ENCODE results near the gene ERCC8.
"Not testable (repeated sequence)": the region's sequence is repeated elsewhere in the genome, so short reads cannot be mapped to it uniquely, and the experiment has no call there.

The ERCC8 gene

GRCh38 chr5:60860572-60860971 lies 84.3 kb downstream of the ERCC8 start:
- not testable (repeated sequence) for H3K36me3 ChIP-seq (ENCODE audit: control insufficient read depth in 1 of 2, insufficient read depth in 2 of 2, low read length in 2 of 2); H3K27ac ChIP-seq (ENCODE audit: low read length); H3K4me3 ChIP-seq (ENCODE audit: low read depth in 1 of 2, low read length in 2 of 2); H3K27me3 ChIP-seq (ENCODE audit: low read depth, low read length); H3K4me1 ChIP-seq (ENCODE audit: control insufficient read depth in 1 of 2, insufficient read depth in 2 of 2, low read length in 2 of 2); H3K9me3 ChIP-seq (ENCODE audit: control insufficient read depth in 1 of 2, low read length in 2 of 2)

GRCh38 chr5:60856066-60856465 lies 88.8 kb downstream of the ERCC8 start:
- Histone ChIP-seq H3K4me3 (ENCODE audit: low read depth in 1 of 2, low read length in 2 of 2) (no peak overlapping the region), H3K27ac (ENCODE audit: low read length) (no peak overlapping the region), H3K4me1 (ENCODE audit: control insufficient read depth in 1 of 2, insufficient read depth in 2 of 2, low read length in 2 of 2) (no peaks in the 10 kb centered on the region), H3K36me3 (ENCODE audit: control insufficient read depth in 1 of 2, insufficient read depth in 2 of 2, low read length in 2 of 2) (no peaks in the 10 kb centered on the region), H3K9me3 (ENCODE audit: control insufficient read depth in 1 of 2, low read length in 2 of 2) (no peaks in the 10 kb centered on the region), H3K27me3 (ENCODE audit: low read depth, low read length) (no peaks in the 10 kb centered on the region)

GRCh38 chr5:60852940-60853339 lies 91.9 kb downstream of the ERCC8 start:
- Histone ChIP-seq H3K27me3 (ENCODE audit: low read depth, low read length) (no peaks in the 10 kb centered on the region), H3K27ac (ENCODE audit: low read length) (no peak overlapping the region), H3K4me3 (ENCODE audit: low read depth in 1 of 2, low read length in 2 of 2) (no peak overlapping the region), H3K36me3 (ENCODE audit: control insufficient read depth in 1 of 2, insufficient read depth in 2 of 2, low read length in 2 of 2) (no peaks in the 10 kb centered on the region), H3K9me3 (ENCODE audit: control insufficient read depth in 1 of 2, low read length in 2 of 2) (no peaks in the 10 kb centered on the region), H3K4me1 (ENCODE audit: control insufficient read depth in 1 of 2, insufficient read depth in 2 of 2, low read length in 2 of 2) (no peaks in the 10 kb centered on the region)

DNA sequence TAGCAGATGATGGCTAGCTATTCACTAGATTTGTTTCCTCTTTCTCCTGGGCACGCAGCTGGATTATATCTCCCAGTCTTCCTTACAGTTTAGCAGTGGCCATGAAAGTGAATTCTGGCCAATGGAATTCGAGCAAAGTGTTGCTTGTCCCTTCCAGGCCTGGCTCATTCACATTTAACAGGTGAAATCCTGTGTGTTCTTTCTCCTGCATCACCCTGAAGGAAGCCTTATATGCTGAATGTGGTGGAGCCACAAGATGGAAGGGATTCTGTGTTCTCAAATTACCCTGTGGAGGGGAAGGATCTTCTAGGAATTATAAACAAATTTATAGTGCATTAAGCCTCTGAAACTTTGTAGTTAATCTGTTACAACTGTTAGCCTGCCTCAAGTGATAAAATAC lies 92.6 kb downstream of the ERCC8 start:
- Histone ChIP-seq H3K4me3 (ENCODE audit: low read depth in 1 of 2, low read length in 2 of 2) (no peak overlapping the region), H3K27ac (ENCODE audit: low read length) (no peak overlapping the region), H3K36me3 (ENCODE audit: control insufficient read depth in 1 of 2, insufficient read depth in 2 of 2, low read length in 2 of 2) (no peaks in the 10 kb centered on the region), H3K27me3 (ENCODE audit: low read depth, low read length) (no peaks in the 10 kb centered on the region), H3K9me3 (ENCODE audit: control insufficient read depth in 1 of 2, low read length in 2 of 2) (no peaks in the 10 kb centered on the region), H3K4me1 (ENCODE audit: control insufficient read depth in 1 of 2, insufficient read depth in 2 of 2, low read length in 2 of 2) (no peaks in the 10 kb centered on the region)

DNA sequence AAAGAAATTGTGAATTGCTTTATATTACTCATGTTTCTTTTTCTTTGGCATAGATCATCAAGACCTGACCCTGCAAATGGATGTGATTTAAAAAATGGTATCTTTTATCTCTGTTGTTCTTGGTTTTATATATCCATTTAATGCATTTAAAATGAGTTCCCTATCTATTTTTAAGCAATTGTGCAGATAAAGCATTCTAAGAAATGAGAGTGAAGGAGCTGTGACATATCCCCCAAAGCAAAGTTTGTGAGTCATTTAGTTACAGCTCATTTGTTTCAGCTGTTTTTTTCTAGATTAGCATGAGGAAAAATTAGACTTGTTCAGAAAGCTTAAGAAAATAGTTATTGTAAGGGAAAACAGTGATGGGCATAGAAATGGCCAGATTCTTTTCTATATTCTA lies 93.2 kb downstream of the ERCC8 start:
- Histone ChIP-seq H3K4me3 (ENCODE audit: low read depth in 1 of 2, low read length in 2 of 2) (no peak overlapping the region), H3K36me3 (ENCODE audit: control insufficient read depth in 1 of 2, insufficient read depth in 2 of 2, low read length in 2 of 2) (no peaks in the 10 kb centered on the region), H3K27me3 (ENCODE audit: low read depth, low read length) (no peaks in the 10 kb centered on the region), H3K27ac (ENCODE audit: low read length) (no peak overlapping the region), H3K9me3 (ENCODE audit: control insufficient read depth in 1 of 2, low read length in 2 of 2) (no peaks in the 10 kb centered on the region), H3K4me1 (ENCODE audit: control insufficient read depth in 1 of 2, insufficient read depth in 2 of 2, low read length in 2 of 2) (no peaks in the 10 kb centered on the region)

DNA sequence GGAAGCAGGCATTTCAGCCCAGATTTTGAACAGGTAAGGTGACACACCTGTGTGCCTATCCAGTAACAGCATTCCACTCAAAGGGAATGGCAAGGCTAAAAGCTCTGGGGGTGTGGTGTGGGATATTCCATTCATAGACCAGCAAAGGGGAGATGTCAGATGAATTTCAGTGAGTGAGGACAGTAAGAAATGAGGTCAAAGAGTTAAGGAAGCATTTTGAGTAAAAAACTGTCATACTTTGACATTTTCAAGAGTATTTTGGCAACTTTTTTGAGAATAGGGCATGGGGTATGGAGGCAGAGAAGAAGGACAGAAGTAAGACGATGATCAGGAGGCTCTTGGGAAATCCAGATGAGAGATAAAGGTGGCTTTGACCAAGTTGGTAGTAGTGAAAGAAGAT lies 98.6 kb downstream of the ERCC8 start:
- Histone ChIP-seq H3K4me1 (ENCODE audit: control insufficient read depth in 1 of 2, insufficient read depth in 2 of 2, low read length in 2 of 2) (peaks cover 0 to 8% of the 10 kb centered on the region in 2 donors), H3K36me3 (ENCODE audit: control insufficient read depth in 1 of 2, insufficient read depth in 2 of 2, low read length in 2 of 2) (no peaks in the 10 kb centered on the region), H3K4me3 (ENCODE audit: low read depth in 1 of 2, low read length in 2 of 2) (no peak overlapping the region), H3K27ac (ENCODE audit: low read length) (no peak overlapping the region), H3K9me3 (ENCODE audit: control insufficient read depth in 1 of 2, low read length in 2 of 2) (no peaks in the 10 kb centered on the region), H3K27me3 (ENCODE audit: low read depth, low read length) (peaks cover 3% of the 10 kb centered on the region)

GRCh38 chr5:60843936-60844905 lies 100.6 kb downstream of the ERCC8 start, which contains the start of gene ELOVL7:
Gene ELOVL7, minus strand, starts transcription at chr5:60844269. Its CDS starts 56,872 bp downstream, at chr5:60787397.
- peak within 1 kb of the TSS; percentile 52 to 84 for H3K4me3 ChIP-seq (ENCODE audit: low read depth in 1 of 2, low read length in 2 of 2)
- peaks cover 0 to 8% of the 10 kb centered on the region in 2 donors for H3K4me1 ChIP-seq (ENCODE audit: control insufficient read depth in 1 of 2, insufficient read depth in 2 of 2, low read length in 2 of 2)
- H3K9me3 ChIP-seq (ENCODE audit: control insufficient read depth in 1 of 2, low read length in 2 of 2) = no peaks in the 10 kb centered on the region
- H3K27me3 ChIP-seq (ENCODE audit: low read depth, low read length) = peaks cover 3% of the 10 kb centered on the region
- H3K27ac ChIP-seq (ENCODE audit: low read length) = no peak within 1 kb of the TSS
- H3K36me3 ChIP-seq (ENCODE audit: control insufficient read depth in 1 of 2, insufficient read depth in 2 of 2, low read length in 2 of 2) = no peaks in the 10 kb centered on the region

DNA sequence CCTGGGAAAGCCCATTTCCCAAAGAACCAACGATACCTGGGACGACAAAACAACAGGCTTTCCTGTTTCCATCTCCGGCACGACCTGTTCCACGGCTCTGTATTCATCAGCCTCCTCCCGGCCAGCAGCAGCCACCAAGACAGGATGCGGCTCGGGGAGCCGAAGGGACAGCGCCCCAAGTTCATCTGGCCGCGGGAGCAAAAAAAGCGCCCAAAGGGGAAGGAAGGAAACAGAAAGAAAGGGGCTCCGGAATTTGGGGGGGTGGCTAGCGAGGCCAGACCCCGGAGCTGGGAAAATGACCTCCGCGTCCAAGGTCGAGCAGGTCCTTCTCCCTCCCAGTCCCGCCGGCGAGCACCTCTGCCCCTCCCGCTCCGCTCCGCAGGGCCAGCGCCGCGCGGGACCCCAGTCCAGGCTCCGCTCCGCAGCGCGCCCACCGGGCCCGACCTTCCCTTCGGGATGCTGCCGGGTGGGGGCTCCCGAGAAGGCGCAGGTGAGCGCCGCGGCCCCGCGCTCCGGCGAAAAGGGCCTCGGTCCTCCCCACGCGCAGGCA lies 101.4 kb downstream of the ERCC8 start:
- Histone ChIP-seq H3K36me3 (ENCODE audit: control insufficient read depth in 1 of 2, insufficient read depth in 2 of 2, low read length in 2 of 2) (no peaks in the 10 kb centered on the region), H3K27ac (ENCODE audit: low read length) (no peak overlapping the region), H3K9me3 (ENCODE audit: control insufficient read depth in 1 of 2, low read length in 2 of 2) (no peaks in the 10 kb centered on the region), H3K27me3 (ENCODE audit: low read depth, low read length) (peaks cover 3% of the 10 kb centered on the region), H3K4me3 (ENCODE audit: low read depth in 1 of 2, low read length in 2 of 2) (peak overlapping the region; percentile 32 to 84), H3K4me1 (ENCODE audit: control insufficient read depth in 1 of 2, insufficient read depth in 2 of 2, low read length in 2 of 2) (peaks cover 0 to 8% of the 10 kb centered on the region in 2 donors)

- Histone ChIP-seq H3K4me1 (ENCODE audit: control insufficient read depth in 1 of 2, insufficient read depth in 2 of 2, low read length in 2 of 2) (peaks cover 0 to 8% of the 10 kb centered on the region in 2 donors), H3K9me3 (ENCODE audit: control insufficient read depth in 1 of 2, low read length in 2 of 2) (no peaks in the 10 kb centered on the region), H3K36me3 (ENCODE audit: control insufficient read depth in 1 of 2, insufficient read depth in 2 of 2, low read length in 2 of 2) (no peaks in the 10 kb centered on the region), H3K27ac (ENCODE audit: low read length) (no peak overlapping the region), H3K27me3 (ENCODE audit: low read depth, low read length) (peaks cover 3% of the 10 kb centered on the region), H3K4me3 (ENCODE audit: low read depth in 1 of 2, low read length in 2 of 2) (peak overlapping the region; percentile 32 to 84)
Observed at GRCh38 chr5:60842871-60843385, 101.9 kb downstream of the ERCC8 start.

DNA sequence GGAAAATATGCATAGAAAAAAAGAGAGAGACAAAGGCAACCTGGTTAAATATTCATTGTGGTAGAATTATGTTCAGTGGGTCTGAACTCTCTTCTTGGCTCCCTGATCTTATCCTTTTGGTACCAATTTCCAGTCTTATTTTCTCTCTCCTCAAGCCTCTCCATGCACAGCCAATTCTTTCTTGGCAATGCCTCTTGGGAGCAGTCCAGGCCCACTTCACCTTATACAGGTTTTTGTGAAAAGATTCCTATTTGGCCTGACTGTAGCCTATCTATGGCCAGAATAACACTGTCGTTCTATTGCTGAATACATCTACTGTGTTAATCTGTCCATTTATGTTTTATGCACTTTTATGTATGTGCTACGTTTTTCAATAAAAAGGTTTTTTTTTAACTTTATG lies 103.5 kb downstream of the ERCC8 start:
- no peak overlapping the region for H3K4me3 ChIP-seq (ENCODE audit: low read depth in 1 of 2, low read length in 2 of 2)
- H3K4me1 ChIP-seq (ENCODE audit: control insufficient read depth in 1 of 2, insufficient read depth in 2 of 2, low read length in 2 of 2) = peaks cover 0 to 8% of the 10 kb centered on the region in 2 donors
- peaks cover 3% of the 10 kb centered on the region for H3K27me3 ChIP-seq (ENCODE audit: low read depth, low read length)
- H3K36me3 ChIP-seq (ENCODE audit: control insufficient read depth in 1 of 2, insufficient read depth in 2 of 2, low read length in 2 of 2) = no peaks in the 10 kb centered on the region
- no peak overlapping the region for H3K27ac ChIP-seq (ENCODE audit: low read length)
- H3K9me3 ChIP-seq (ENCODE audit: control insufficient read depth in 1 of 2, low read length in 2 of 2) = no peaks in the 10 kb centered on the region

DNA sequence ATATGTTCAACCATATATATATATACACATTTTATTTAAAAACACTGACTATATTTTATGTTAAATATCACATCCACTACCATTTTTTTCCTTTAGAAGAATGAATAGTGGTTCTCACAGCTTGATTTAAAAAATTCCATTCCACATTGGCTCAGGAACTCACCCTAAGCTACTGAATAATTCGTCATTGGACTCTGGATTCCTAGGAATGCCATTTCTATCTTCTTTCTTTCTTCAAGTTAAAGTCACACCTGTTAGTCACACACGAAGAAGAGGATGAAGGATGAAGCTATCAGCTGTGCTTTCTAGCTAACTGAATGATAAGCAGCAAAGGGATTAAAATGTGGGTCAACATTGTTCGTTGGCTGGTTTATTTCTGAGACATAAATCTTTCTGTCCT lies 108.7 kb downstream of the ERCC8 start:
- Histone ChIP-seq H3K9me3 (ENCODE audit: control insufficient read depth in 1 of 2, low read length in 2 of 2) (no peaks in the 10 kb centered on the region), H3K36me3 (ENCODE audit: control insufficient read depth in 1 of 2, insufficient read depth in 2 of 2, low read length in 2 of 2) (no peaks in the 10 kb centered on the region), H3K27ac (ENCODE audit: low read length) (no peak overlapping the region), H3K4me3 (ENCODE audit: low read depth in 1 of 2, low read length in 2 of 2) (no peak overlapping the region), H3K27me3 (ENCODE audit: low read depth, low read length) (no peaks in the 10 kb centered on the region), H3K4me1 (ENCODE audit: control insufficient read depth in 1 of 2, insufficient read depth in 2 of 2, low read length in 2 of 2) (no peaks in the 10 kb centered on the region)
